OCI-LY3 (cell line): ENCODE results near the gene CDK5RAP3.

Source experiments
- H2AFZ ChIP-seq: fragments of 200-600, 300-600 bp; shearing (Covaris generic); 2 replicates; pipeline ENCODE4 v1.6.0; 2014; ENCODE audit warnings: antibody characterized with exemption, low read depth, low read length
- H3K27ac ChIP-seq: fragments of 200-600, 300-600 bp; sonication (generic); 2 replicates; pipeline ENCODE4 v1.5.1; 2014; ENCODE audit warnings: mild to moderate bottlenecking, low read length, moderate library complexity, mixed read lengths
- H3K27me3 ChIP-seq: fragments of 200-600, 300-600 bp; sonication (generic); 2 replicates; pipeline ENCODE4 v1.6.1; 2014; ENCODE audit warnings: low read depth, low read length, mixed read lengths
- H3K36me3 ChIP-seq: fragments of 200-600, 300-600 bp; sonication (generic); replicated peaks from 2 replicates; pipeline ENCODE3; 2014; ENCODE audit warnings: low read depth, low read length, mixed read lengths
- H3K4me1 ChIP-seq: fragments of 300-600, 200-600 bp; sonication (generic); 2 replicates; pipeline ENCODE4 v1.6.1; 2014; ENCODE audit warnings: low read length, mixed read lengths
- H3K4me2 ChIP-seq: fragments of 200-600, 300-600 bp; sonication (generic); 2 replicates; pipeline ENCODE4 v1.6.1; 2014; ENCODE audit warnings: low read length, mixed read lengths
- H3K4me3 ChIP-seq: fragments of 300-600, 200-600 bp; sonication (generic); 2 replicates; pipeline ENCODE4 v1.5.1; 2014; ENCODE audit warnings: antibody characterized with exemption, mild to moderate bottlenecking, low read length, moderate library complexity
- H3K79me2 ChIP-seq: fragments of 300-600, 200-600 bp; shearing (Covaris generic); 2 replicates; pipeline ENCODE4 v1.6.1; 2014; ENCODE audit warnings: mild to moderate bottlenecking, low read length, mixed read lengths
- H3K9ac ChIP-seq: fragments of 300-600, 200-600 bp; shearing (Covaris generic); 2 replicates; pipeline ENCODE4 v1.6.0; 2014; ENCODE audit warnings: mild to moderate bottlenecking, low read length, moderate library complexity
- H3K9me3 ChIP-seq: fragments of 200-600, 300-600 bp; shearing (Covaris generic); 2 replicates; pipeline ENCODE4 v1.6.1; 2014; ENCODE audit warnings: low read length, mixed read lengths; ENCODE audit not compliant: insufficient read depth
- H4K20me1 ChIP-seq: fragments of 200-600, 300-600 bp; sonication (generic); 2 replicates; pipeline ENCODE4 v1.6.1; 2016; ENCODE audit warnings: low read length, mixed read lengths; ENCODE audit not compliant: insufficient read depth
- EZH2phosphoT487 ChIP-seq: fragments of 200-600 bp; shearing (Covaris generic); IDR thresholded peaks from 2 replicates; pipeline ENCODE4 v1.6.1; 2018; ENCODE audit warnings: antibody characterized with exemption, mixed run types, low read depth
- TF ChIP-seq, protein P1 (sequence below): fragments of 200-600, 300-600 bp; sonication (generic); IDR thresholded peaks from 2 replicates; pipeline ENCODE4 v1.5.1; 2014; ENCODE audit warnings: antibody characterized with exemption, low read length, low read depth

CDK5RAP3 gene

DNA sequence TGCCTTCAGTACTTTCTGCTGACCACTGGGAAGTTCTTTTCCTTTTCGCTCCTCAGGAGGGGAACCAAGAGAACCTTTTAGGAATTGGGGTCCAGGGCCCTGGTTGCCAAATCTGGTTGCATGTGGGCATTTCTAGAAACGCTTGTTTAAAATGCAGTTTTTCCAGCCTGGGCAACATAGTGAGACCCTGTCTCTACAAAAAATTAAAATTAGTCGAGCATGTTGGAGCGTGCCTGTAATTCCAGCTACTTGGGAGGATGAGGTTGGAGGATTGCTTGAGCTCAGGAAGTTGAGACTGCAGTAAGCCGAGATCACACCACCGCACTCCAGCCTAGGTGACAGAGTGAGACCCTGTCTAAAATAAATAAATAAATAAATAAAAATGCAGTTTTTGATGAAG lies 28.3 kb upstream of the CDK5RAP3 start:
- no peak overlapping the region for H3K27ac ChIP-seq
- no peaks in the 10 kb centered on the region for H4K20me1 ChIP-seq
- H3K4me1 ChIP-seq = peaks cover 31% of the 10 kb centered on the region
- TF ChIP-seq EZH2phosphoT487 = no peak
- TF ChIP-seq, protein P1, sequence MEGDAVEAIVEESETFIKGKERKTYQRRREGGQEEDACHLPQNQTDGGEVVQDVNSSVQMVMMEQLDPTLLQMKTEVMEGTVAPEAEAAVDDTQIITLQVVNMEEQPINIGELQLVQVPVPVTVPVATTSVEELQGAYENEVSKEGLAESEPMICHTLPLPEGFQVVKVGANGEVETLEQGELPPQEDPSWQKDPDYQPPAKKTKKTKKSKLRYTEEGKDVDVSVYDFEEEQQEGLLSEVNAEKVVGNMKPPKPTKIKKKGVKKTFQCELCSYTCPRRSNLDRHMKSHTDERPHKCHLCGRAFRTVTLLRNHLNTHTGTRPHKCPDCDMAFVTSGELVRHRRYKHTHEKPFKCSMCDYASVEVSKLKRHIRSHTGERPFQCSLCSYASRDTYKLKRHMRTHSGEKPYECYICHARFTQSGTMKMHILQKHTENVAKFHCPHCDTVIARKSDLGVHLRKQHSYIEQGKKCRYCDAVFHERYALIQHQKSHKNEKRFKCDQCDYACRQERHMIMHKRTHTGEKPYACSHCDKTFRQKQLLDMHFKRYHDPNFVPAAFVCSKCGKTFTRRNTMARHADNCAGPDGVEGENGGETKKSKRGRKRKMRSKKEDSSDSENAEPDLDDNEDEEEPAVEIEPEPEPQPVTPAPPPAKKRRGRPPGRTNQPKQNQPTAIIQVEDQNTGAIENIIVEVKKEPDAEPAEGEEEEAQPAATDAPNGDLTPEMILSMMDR = no peak
- peaks cover 31% of the 10 kb centered on the region for H3K36me3 ChIP-seq
- no peaks in the 10 kb centered on the region for H3K9me3 ChIP-seq
- peaks cover 28% of the 10 kb centered on the region for H3K79me2 ChIP-seq
- H3K9ac ChIP-seq = peak overlapping the region; percentile 81
- H3K27me3 ChIP-seq = no peaks in the 10 kb centered on the region
- H2AFZ ChIP-seq = no peak overlapping the region
- peak overlapping the region; percentile 99 for H3K4me2 ChIP-seq
- H3K4me3 ChIP-seq = peak overlapping the region; percentile 82

DNA sequence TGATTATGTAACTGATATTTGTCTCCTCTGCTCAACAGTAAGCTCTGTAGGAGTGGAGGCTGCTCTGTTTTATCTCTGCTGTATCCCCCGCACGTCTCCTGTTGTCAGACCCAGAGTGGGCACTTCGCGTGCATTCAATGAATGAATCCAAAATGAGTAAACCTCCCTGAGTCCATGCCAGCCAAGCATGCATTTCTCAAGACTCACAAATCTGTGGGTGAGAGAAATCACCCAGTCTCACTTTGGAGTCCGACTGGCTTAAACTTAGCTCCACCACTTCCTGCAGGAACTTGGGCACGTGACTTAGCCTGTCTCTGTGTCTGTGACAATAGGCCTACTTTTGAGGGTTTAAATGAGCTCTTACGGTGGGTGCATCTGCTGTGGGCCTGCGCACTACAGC lies 25.8 kb upstream of the CDK5RAP3 start:
- Histone ChIP-seq H3K9me3 (no peaks in the 10 kb centered on the region), H3K27me3 (no peaks in the 10 kb centered on the region), H3K9ac (no peak overlapping the region), H3K4me2 (no peak overlapping the region), H3K27ac (no peak overlapping the region), H3K4me1 (peaks cover 49% of the 10 kb centered on the region), H3K36me3 (peaks cover 44% of the 10 kb centered on the region), H3K4me3 (no peak overlapping the region), H3K79me2 (peaks cover 28% of the 10 kb centered on the region), H4K20me1 (no peaks in the 10 kb centered on the region), H2AFZ (no peak overlapping the region)
- TF ChIP-seq, protein P1 = no peak
- TF ChIP-seq EZH2phosphoT487 = no peak

DNA sequence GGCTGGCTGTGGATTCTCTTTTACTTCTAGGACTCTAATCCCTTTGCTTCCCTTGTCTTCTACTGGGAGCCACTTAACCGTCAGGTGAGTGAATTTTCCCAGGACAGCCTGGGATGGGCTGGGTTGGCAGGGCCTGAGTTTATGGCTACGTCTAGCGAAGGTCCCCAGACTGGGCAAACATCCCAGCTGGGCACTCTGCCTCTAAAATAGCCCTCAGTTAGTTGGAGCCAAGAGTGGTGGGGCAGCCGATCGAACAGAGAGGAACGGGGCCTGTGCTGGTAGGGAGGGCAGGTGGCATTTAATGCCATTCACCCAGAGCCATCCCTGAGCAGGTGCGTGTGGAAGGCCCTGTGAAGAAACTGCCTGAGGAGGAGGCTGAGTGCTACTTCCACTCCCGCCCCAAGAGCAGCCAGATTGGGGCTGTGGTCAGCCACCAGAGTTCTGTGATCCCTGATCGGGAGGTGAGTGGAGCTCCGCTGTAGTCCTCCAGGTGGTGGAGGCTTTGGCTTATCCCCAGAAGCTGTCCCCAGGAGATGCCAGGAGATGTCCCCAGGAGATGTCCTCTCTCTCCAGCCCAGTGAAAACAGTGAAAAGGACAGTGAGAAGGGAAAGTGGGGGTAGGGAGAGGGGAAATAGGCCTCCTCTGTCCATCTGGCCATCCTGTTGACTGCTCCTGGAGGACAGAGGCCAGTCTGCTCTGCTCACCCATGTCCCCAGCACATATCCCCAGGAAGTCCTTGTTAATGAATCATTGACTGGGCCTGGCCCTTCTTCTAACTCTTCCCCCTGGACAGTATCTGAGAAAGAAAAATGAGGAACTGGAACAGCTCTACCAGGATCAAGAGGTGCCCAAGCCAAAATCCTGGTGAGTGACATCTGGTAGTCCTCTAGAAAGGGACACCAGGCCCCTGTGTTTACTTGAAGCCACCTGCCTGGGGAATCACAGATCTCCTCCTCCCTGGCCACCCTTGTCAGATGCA lies 25.1 kb upstream of the CDK5RAP3 start:
- Histone ChIP-seq H4K20me1 (no peaks in the 10 kb centered on the region), H3K9ac (no peak overlapping the region), H3K4me1 (peaks cover 43% of the 10 kb centered on the region), H3K4me2 (no peak overlapping the region), H3K27ac (peak overlapping the region; percentile 22; the same call in 1 of the 2 replicates), H3K36me3 (peaks cover 45% of the 10 kb centered on the region), H3K27me3 (no peaks in the 10 kb centered on the region), H2AFZ (no peak overlapping the region), H3K9me3 (no peaks in the 10 kb centered on the region), H3K4me3 (no peak overlapping the region), H3K79me2 (peaks cover 28% of the 10 kb centered on the region)
- no peak for TF ChIP-seq EZH2phosphoT487
- TF ChIP-seq, protein P1 = no peak

DNA sequence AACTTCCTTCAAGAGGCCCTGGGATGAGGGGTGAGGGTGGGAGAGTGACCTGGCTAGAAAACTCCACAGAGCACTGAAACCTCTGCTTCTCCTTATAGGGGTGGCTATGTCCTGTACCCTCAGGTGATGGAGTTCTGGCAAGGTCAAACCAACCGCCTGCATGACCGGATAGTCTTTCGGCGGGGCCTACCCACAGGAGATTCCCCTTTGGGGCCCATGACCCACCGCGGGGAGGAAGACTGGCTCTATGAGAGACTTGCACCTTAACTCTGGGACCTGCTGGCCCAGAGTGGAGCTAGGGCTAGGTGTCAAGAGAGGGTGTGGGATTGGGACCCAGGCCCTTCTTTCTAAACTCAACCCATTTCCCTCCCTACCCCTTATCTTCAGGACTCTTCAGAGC lies 24.4 kb upstream of the CDK5RAP3 start:
- Histone ChIP-seq H3K4me3 (no peak overlapping the region), H3K9me3 (no peaks in the 10 kb centered on the region), H3K4me2 (no peak overlapping the region), H2AFZ (no peak overlapping the region), H3K4me1 (peaks cover 39% of the 10 kb centered on the region), H4K20me1 (no peaks in the 10 kb centered on the region), H3K9ac (no peak overlapping the region), H3K36me3 (peaks cover 45% of the 10 kb centered on the region), H3K27ac (0 out of 2 replicates have a peak overlapping the region, but pooled peaks have one; percentile 22), H3K27me3 (no peaks in the 10 kb centered on the region), H3K79me2 (peaks cover 24% of the 10 kb centered on the region)
- TF ChIP-seq EZH2phosphoT487 = no peak
- TF ChIP-seq, protein P1 = no peak
